ENCODE results near the gene NIPSNAP2. TPM values are rescaled to one million over a fixed set of nuclear protein-coding genes. Genes with fewer than 3 reads are reported as not detected.

NIPSNAP2 gene
- total and polyA plus RNA-seq, 8 donors = 35.6 to 133 (median 60.2) TPM

GRCh38 chr7:55965100-55965470 is 700 bp downstream of the NIPSNAP2 start:
- DNase-seq = no peak
- Histone ChIP-seq H3K27ac (peak overlapping the region; percentile 91 to 97 (median 96)), H3K9me3 (no peaks in the 10 kb centered on the region), H3K27me3 (no peaks in the 10 kb centered on the region), H3K4me1 (peaks cover 8 to 50% (median 28%) of the 10 kb centered on the region in 4 donors), H3K4me3 (peak overlapping the region; percentile 67 to 73 (median 70)), H3K36me3 (peaks cover 0 to 20% (median 15%) of the 10 kb centered on the region in 4 donors)
- no peak for TF ChIP-seq EP300 (IDR thresholded peaks at IDR 0.05)
- TF ChIP-seq POLR2AphosphoS5 (IDR thresholded peaks at IDR 0.05) = no peak
- TF ChIP-seq POLR2A (IDR thresholded peaks at IDR 0.05) = no peak
- TF ChIP-seq CTCF (IDR thresholded peaks at IDR 0.05) = no peak
- intact Hi-C loops (cut with DNase I; ENCODE audit: low total_unique reads) = no loop called here
- WGBS, 5 donors = 2 to 4% (median 3%) methylated on average over 11 to 14 of the region's 14 CpGs

- 70 to 75% (median 71%) methylated on average over 13 of the region's 13 CpGs for WGBS, 5 donors
- Histone ChIP-seq H3K9me3 (no peaks in the 10 kb centered on the region), H3K4me1 (peaks cover 12 to 58% (median 36%) of the 10 kb centered on the region in 4 donors), H3K27me3 (no peaks in the 10 kb centered on the region), H3K4me3 (peak overlapping the region; percentile 67 to 73 (median 70)), H3K27ac (peak overlapping the region in 4 of 5 donors; percentile 91 to 97 (median 96)), H3K36me3 (peaks cover 0 to 26% (median 17%) of the 10 kb centered on the region in 4 donors)
- DNase-seq = peak in 1 of 2 donors; percentile 13
- no peak for TF ChIP-seq CTCF (IDR thresholded peaks at IDR 0.05)
- no peak for TF ChIP-seq EP300 (IDR thresholded peaks at IDR 0.05)
- no peak for TF ChIP-seq POLR2AphosphoS5 (IDR thresholded peaks at IDR 0.05)
- no peak for TF ChIP-seq POLR2A (IDR thresholded peaks at IDR 0.05)
- intact Hi-C loops (cut with DNase I; ENCODE audit: low total_unique reads) = no loop called here
Measured at GRCh38 chr7:55965805-55966421, 1.5 kb downstream of the NIPSNAP2 start.

- Histone ChIP-seq H3K4me3 (no peak overlapping the region), H3K4me1 (peaks cover 17 to 65% (median 41%) of the 10 kb centered on the region in 4 donors), H3K27me3 (no peaks in the 10 kb centered on the region), H3K27ac (no peak overlapping the region), H3K36me3 (peaks cover 0 to 26% (median 17%) of the 10 kb centered on the region in 4 donors), H3K9me3 (no peaks in the 10 kb centered on the region)
- WGBS, 5 donors = 79 to 92% (median 82%) methylated on average over 6 of the region's 6 CpGs
- DNase-seq = no peak
- TF ChIP-seq CTCF (IDR thresholded peaks at IDR 0.05) (no peak), POLR2A (IDR thresholded peaks at IDR 0.05) (no peak), EP300 (IDR thresholded peaks at IDR 0.05) (no peak), POLR2AphosphoS5 (IDR thresholded peaks at IDR 0.05) (no peak)
- intact Hi-C loops (cut with DNase I; ENCODE audit: low total_unique reads) = no loop called here
Measured at GRCh38 chr7:55966851-55967250, 2.5 kb downstream of the NIPSNAP2 start.

- Histone ChIP-seq H3K4me3 (no peak overlapping the region), H3K27me3 (no peaks in the 10 kb centered on the region), H3K4me1 (peaks cover 9 to 58% (median 33%) of the 10 kb centered on the region in 4 donors), H3K9me3 (no peaks in the 10 kb centered on the region), H3K27ac (no peak overlapping the region), H3K36me3 (peaks cover 0 to 26% (median 17%) of the 10 kb centered on the region in 4 donors)
- no peak for DNase-seq
- 83 to 95% (median 93%) methylated on average over 11 of the region's 11 CpGs for WGBS, 5 donors
- intact Hi-C loops (cut with DNase I; ENCODE audit: low total_unique reads) = no loop called here
- TF ChIP-seq EP300 (IDR thresholded peaks at IDR 0.05) = no peak
- TF ChIP-seq CTCF (IDR thresholded peaks at IDR 0.05) = no peak
- no peak for TF ChIP-seq POLR2A (IDR thresholded peaks at IDR 0.05)
- TF ChIP-seq POLR2AphosphoS5 (IDR thresholded peaks at IDR 0.05) = no peak
Measured at GRCh38 chr7:55969391-55969790, 5.0 kb downstream of the NIPSNAP2 start.

All from stomach (tissue), 9 donors.